SK-N-SH (cell line): ENCODE measurements around the gene MRPS24.

Source experiments
- CTCF ChIP-seq: fragments of 200-600 bp; sonication (generic); IDR thresholded peaks from 2 replicates; pipeline ENCODE4 v1.6.1; 2017; ENCODE audit warnings: antibody characterized with exemption, mild to moderate bottlenecking, moderate library complexity
- RAD21 ChIP-seq: IDR thresholded peaks from 2 replicates; pipeline ENCODE4 v1.6.1; 2012; ENCODE audit warnings: mild to moderate bottlenecking, low read length

GRCh38 chr7:43872406-43873110 lies 3.2 kb upstream of the MRPS24 start:
- TF ChIP-seq RAD21: no peak
- no peak for TF ChIP-seq CTCF
